Spleen (tissue), 7 donors: ENCODE results near the gene KRT10.

Source experiments
- CTCF ChIP-seq, 11 experiments: fragments of 200-600 bp in 7 of 11; fragments of 450-650 bp in 4 of 11; sonication (generic) in 4 of 11; IDR thresholded peaks in 8 of 11; conservative IDR thresholded peaks in 3 of 11; 1 replicate in 7 of 11; 2 replicates in 4 of 11; pipeline versions ENCODE4 v1.4.0 to v1.8.0; 2016 to 2021; ENCODE audit warnings: antibody characterized with exemption in 11 of 11, inconsistent platforms in 4 of 11, mild to moderate bottlenecking in 1 of 11
- POLR2A ChIP-seq, 3 donors: fragments of 450-650 bp; IDR thresholded peaks; one replicate each; pipeline ENCODE4 v1.5.1; 2017; ENCODE audit warnings: antibody characterized with exemption in 3 of 3, mild to moderate bottlenecking in 1 of 3
- donor health status: DM: no; HTN: no; CAD: no; lungs with moderate emphysema.
- donor health status: DM: no; HTN: no; CAD: no.
- donor health status: DM: no; HTN: no; CAD: no.

DNA sequence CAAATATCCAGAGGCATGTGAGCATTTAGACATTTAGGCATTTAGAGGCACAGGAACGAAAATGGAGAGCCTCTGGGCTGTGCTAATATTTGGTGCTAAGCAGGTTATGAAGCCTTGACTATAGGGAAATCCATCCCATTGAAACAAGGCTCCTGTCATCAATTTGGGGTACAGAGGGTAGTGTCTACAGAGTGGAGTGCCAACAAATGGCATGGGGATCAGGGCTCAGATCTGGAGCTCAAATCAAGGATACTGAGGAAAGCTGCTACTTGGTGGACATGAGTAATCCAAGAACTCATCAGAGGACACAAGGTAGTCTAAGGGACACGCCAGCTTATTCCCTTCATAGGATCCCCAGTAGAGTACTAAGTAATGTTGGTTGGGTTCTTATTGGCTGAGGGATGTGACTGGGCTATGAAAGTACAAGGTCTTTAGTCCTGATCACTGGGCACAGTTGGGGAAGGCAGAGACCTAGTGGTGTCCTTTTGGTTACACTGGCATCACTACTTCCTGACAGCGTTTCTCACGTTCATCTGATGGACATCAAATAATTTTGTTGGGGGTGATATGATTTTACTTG, 5.2 kb downstream of the KRT10 start:
- no peak for TF ChIP-seq CTCF (IDR thresholded peaks at IDR 0.05 in 8 of 11, conservative IDR thresholded peaks at IDR 0.05 in 3 of 11)
- no peak for TF ChIP-seq POLR2A (IDR thresholded peaks at IDR 0.05)
